GM12801 (cell line): ENCODE results near the gene SEC61A2.

Experiments used
- TF ChIP-seq, protein P1 (sequence below): IDR thresholded peaks from one replicate; pipeline ENCODE4 v1.5.1; 2011; ENCODE audit warnings: control low read depth; ENCODE audit not compliant: insufficient read length; ENCODE audit errors: extremely low read depth

The SEC61A2 gene

GRCh38 chr10:12160664-12161063 lies 31.2 kb downstream of the SEC61A2 start:
- TF ChIP-seq, protein P1, sequence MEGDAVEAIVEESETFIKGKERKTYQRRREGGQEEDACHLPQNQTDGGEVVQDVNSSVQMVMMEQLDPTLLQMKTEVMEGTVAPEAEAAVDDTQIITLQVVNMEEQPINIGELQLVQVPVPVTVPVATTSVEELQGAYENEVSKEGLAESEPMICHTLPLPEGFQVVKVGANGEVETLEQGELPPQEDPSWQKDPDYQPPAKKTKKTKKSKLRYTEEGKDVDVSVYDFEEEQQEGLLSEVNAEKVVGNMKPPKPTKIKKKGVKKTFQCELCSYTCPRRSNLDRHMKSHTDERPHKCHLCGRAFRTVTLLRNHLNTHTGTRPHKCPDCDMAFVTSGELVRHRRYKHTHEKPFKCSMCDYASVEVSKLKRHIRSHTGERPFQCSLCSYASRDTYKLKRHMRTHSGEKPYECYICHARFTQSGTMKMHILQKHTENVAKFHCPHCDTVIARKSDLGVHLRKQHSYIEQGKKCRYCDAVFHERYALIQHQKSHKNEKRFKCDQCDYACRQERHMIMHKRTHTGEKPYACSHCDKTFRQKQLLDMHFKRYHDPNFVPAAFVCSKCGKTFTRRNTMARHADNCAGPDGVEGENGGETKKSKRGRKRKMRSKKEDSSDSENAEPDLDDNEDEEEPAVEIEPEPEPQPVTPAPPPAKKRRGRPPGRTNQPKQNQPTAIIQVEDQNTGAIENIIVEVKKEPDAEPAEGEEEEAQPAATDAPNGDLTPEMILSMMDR, result no peak

DNA sequence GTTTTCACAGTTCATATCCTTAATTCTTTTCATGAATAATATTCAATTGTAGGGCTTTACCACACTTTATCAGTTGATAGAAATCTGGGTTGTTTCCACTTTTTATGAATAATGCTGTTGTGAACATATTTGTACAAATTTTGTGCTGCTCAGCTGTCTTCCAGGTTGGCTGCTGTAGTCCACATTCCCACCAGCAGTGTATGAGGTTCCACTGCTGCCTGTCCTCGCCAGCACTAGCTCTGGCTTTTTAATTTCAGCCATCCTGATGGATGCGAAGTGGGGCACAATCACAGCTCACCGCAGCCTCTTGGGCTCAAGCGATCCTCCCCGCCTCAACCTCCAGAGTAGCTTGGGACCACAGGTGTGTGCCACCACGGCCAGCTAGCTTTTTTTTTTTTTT lies 33.5 kb downstream of the SEC61A2 start:
- TF ChIP-seq, protein P1, result no peak

- TF ChIP-seq, protein P1, result no peak
Measured at GRCh38 chr10:12164085-12164484, 34.6 kb downstream of the SEC61A2 start.

DNA sequence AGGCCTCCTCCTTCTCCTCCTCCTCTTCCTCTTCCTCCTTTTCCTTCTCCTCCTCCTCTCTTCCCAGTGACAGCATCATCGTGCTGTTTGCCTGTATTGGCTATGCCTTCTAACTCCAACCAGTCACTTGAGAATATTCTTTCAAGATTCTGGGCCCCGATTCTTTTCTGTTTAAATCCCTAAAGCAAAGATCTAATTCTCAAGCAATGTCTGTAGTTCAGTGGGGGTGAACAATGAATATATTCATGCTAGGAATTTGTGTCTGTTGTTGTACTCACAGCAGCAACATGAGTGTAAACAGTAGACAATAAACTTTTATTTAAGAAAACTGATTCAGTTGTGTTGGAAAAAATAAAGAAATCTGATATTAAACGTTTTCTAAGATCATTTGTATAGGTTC lies 35.6 kb downstream of the SEC61A2 start:
- TF ChIP-seq, protein P1, result no peak

DNA sequence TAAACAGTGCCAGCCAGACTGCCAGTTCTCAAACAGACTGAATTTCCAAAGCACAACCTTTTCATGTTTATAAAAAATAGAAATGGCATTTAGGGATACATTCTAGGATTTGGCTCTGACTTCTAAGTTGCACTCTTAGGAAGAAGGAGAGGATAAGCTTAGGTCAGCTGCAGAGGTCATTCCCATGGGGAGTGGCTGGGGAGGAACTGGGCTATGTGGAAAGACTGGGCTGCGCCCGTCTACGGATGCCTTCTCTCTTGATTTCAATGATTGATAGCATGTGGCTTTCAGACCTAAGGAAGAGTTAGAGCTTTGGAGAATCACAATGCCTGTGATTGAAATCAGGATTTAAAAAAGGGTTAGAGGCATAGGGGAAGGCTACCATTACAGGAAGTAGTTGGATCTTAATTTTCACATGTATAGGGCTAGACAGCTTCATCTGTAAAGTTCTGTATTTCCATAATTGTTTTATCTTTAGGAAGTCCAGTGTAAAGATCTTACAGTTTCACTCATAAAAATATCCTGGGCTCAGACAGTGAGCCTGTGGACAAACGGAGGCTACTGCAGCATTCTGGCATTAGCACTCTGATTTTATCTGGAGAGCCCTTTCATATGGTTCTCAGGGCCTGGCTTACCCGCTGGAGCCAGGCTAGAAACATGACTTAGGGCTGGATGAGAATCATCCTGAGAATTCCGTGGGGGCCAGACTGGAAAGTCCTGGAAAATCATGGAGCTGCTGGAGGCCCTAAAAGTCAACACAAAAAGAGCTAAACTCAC lies 36.7 kb downstream of the SEC61A2 start:
- TF ChIP-seq, protein P1, result no peak

DNA sequence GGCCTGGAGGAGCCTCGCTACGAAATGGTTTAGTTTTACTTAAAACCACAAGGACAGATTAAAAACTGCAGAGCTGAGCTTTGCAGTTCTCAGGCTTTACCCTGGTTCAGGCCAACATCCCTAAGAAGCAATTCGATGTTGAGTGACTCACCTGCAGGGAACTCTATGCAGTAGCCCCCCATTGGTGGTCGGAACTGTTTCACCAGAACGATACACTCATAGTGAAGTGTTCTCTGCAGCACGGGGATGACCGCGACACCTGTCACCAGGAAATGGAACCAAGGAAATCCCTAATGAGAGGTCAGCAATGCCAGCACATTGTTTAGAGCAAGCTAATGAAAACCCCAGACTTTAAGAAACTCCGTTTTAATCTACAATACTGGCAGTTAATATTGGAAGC lies 48.2 kb downstream of the SEC61A2 start:
- TF ChIP-seq, protein P1, result no peak

- TF ChIP-seq, protein P1, result no peak
Measured at GRCh38 chr10:12179606-12180170, 50.2 kb downstream of the SEC61A2 start.
